GM04504 (cell line): ENCODE measurements around the gene SH3PXD2B.
"Not testable (repeated sequence)": the region's sequence is repeated elsewhere in the genome, so short reads cannot be mapped to it uniquely, and the experiment has no call there.

Source experiments
- DNase-seq: peaks from one replicate; pipeline ENCODE4 v3.0.0-alpha.2; 2012; ENCODE audit warnings: low read depth

The SH3PXD2B gene

DNA sequence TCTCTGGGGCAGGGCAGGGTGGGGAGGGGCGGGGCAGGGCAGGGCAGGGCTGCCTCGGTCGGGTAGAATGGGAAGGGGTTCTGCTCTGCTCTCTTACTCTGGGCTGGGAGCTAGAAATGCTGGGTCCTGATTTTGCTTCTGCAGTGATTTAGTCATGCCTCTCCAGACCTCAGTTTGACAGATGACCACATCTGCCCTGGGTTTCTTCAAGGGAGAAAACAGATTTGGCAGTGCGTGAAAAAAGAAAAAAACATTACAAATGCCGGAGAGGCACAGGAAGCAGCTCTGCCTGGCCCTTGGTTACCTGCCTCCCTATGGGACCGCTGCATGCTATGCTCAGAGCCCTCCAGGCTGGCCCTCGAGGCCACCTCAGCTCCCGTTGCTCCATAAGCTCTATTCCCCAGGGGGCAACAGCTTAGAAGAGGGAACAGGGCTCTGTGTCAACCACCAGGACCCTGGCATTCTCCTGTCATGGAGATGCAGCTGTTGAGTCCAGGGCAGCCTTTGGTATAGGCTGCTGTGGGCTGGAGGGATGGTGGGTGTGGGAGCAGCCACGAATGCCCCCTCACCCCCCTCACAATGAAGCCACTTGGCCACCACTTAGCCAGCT, 117.5 kb downstream of the SH3PXD2B start:
- no peak for DNase-seq

- no peak for DNase-seq
Measured at GRCh38 chr5:172336264-172336663, 118.1 kb downstream of the SH3PXD2B start.

DNA sequence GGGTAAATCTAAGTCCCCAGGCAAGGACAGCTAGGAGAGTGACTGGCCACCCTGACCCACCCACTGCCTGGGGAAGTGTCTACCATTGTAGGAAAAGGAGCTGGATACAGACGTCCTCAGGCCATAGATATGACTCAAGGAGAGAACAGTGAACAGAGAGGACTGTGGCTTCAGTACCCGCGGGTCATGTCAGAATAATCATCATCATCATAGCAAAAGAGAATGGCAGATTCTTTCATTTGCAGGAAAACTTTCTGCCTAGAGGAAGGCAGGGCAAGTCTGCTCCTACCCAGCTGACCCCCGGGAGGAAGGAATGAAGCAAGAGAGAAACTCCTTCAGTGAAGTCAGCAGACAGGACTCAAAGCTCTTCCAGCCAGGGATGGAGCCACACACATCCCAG, 118.6 kb downstream of the SH3PXD2B start:
- DNase-seq: no peak

- no peak for DNase-seq
Measured at GRCh38 chr5:172334641-172335040, 119.7 kb downstream of the SH3PXD2B start.

- no peak for DNase-seq
Measured at GRCh38 chr5:172334196-172334595, 120.1 kb downstream of the SH3PXD2B start.

GRCh38 chr5:172326901-172327300, 127.4 kb downstream of the SH3PXD2B start:
- not testable (repeated sequence) for DNase-seq

- DNase-seq: no peak
Measured at GRCh38 chr5:172325452-172325851, 128.9 kb downstream of the SH3PXD2B start.

DNA sequence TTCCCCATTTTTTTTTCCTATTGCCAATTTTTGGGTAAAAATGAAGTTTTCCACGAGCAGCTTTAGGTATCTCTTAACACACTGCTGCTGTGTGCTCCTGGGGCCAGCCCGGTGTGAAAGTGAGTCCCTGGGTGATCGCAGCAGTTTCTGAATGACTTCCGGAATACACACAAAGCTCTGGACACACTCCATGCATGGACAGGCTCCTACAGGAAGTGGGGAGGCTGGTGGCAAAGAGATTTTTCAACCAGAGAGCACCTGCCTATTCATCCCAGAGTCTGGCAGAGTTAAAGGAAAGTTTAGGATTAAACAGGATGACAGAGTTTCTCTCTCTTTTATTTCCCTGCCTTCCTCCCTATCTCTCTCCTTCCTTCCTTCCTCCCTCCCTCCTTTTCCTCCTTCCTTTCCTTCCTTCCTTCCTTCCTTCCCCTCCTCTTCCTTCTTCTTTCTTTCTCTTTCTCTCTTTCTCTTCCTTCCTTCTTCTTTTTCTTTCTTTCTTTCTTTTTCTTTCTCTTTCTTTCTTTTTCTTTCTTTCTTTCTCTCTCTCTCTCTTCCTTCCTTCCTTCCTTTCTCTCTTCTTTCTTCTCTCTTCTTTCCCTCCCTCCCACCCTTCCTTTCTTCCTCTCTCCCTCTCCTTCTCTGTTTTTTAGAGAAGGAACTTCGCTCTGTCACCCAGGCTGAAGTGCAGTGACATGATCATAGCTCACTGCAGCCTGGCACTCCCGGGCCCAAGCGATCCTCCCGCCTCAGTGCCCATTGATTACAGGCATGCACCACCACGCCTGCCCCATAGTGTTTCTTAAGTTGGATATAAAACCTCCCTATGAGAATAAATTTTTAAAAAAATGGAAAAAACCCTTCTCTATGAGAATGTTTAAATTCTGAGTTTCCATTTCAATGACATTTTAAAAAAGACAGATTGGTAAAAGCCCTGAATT, 132.0 kb downstream of the SH3PXD2B start:
- no peak for DNase-seq

GRCh38 chr5:172321593-172321992, 132.7 kb downstream of the SH3PXD2B start:
- no peak for DNase-seq

DNA sequence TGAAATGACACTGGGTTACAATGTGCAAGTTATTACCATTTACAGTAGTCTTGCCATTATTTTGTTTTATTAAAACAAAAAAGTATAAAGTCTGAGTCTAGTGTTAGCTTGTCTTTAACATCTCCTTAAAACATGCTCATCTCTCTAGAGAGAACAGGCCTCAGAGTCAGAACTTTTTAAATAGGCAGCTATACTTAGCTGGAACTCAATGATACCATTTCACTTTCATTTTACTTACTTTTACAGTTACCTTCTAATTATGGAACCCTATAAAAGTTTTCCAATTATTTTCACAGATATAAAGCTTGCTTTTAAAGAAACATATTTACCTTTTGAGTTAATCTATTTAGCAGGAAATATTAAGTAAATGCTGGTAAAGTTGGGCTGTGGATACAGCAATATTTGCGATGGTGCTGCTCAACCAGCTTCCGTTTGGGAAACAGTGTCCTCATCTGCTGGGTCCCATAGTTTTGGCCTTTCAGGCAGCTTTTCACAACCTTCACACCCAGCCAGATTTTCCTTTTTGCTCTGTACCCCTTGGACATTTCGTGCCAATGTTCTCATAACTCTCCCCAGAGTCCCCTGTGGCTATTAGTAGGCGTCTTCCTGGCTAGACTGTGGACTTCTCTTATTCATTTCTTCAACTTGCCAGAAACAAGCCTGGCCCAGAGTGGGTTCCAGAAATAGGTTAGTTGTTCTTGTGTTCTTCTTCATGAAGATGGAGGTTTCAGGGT, 134.4 kb downstream of the SH3PXD2B start:
- no peak for DNase-seq

GRCh38 chr5:172315587-172316493, 138.5 kb downstream of the SH3PXD2B start:
- no peak for DNase-seq

DNA sequence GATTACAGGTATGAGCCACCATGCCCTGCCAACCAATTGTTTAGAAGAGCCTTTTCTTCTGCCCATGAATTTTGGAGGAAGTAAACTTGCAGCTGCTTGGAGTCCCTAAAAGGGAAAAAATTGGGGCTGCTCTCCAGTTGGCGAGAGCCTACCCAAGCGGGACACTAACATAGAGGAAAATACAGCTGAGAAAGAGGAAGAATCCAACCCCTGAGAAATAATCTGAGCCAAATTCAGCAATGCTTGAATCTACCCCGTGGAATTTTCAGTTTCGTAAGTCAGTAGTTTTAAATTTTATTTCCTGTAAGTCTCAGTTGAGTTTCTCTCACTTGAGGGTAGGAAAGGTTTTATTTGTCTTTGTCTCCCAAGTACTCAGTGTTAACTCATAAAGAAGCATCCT, 140.4 kb downstream of the SH3PXD2B start:
- no peak for DNase-seq

DNA sequence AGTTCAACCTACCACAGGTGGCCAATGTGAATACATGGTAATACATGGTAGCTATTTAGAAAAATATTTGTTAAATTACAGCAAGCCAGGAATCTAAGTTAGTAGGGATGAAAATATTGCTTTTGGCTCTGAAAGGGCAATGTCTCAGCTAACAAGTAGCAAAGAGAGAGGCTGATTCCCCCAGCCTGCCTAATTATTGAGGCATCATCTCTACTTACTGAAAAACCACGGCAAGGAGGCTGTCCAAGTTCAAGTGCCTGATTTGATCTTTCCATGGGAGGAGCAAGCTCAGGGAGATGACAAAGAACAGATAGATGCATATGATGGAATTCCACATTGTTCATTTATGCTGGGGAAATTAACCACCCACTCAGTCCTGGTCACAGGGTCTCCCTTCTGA, 142.0 kb downstream of the SH3PXD2B start:
- no peak for DNase-seq

- no peak for DNase-seq
Measured at GRCh38 chr5:172311605-172312004, 142.7 kb downstream of the SH3PXD2B start.

GRCh38 chr5:172311026-172311425, 143.3 kb downstream of the SH3PXD2B start:
- no peak for DNase-seq

DNA sequence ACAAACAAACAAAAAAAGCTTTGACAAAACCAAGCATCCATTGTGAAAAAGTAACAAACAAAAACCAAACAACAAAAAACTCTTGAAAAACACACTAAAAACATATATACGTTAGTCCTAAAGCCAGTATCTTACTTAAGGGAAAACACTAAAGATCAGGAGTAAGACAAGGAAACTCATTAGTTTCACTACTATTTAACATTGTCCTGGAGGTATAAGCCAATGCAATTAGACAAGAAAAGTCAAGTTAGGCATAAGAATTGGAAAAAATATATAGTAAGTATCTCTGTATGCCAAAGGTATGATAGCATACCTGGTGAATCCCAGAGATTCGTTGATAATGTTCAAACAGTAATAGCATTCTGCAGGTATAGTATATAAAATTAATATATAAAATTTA, 148.9 kb downstream of the SH3PXD2B start:
- no peak for DNase-seq

DNA sequence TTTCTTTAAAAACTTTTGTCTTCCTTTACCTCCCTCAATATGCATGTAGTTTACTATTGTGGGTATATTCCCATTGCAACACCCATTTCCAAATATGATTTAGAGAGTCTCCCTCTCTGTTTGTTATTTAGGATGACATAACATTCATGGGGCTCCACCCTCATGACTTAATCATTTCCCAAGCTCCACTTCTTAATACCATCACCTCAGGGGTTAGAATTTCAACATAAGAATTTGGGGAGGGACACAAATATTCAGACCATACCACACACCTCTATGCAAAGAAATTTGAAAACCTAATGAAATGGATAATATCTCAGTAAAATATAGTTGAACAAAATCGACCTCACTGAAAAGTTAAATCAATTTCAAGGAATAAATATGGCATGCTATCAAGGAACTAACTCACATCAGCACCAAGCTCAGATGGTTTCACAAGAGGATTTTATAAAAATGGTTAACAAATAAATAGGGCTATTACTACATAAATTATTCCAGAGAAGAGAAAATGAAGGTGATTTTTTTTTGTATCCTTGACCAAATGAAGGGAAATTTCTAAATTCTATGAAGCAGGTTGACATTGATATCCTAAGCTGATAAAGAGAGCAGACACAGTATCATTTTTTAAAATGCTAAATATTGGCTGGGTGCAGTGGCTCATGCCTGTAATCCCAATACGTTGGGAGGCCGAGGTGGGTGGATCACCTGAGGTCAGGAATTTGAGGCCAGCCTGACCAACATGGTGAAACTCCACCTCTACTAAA, 150.6 kb downstream of the SH3PXD2B start:
- DNase-seq: no peak

- DNase-seq: no peak
Measured at GRCh38 chr5:172303162-172303561, 151.2 kb downstream of the SH3PXD2B start.

GRCh38 chr5:172302047-172302710, 152.1 kb downstream of the SH3PXD2B start:
- no peak for DNase-seq

- DNase-seq: no peak
Measured at GRCh38 chr5:172299916-172300439, 154.3 kb downstream of the SH3PXD2B start.
